Ovary (tissue), 3 donors: ENCODE measurements around the gene ARID1B.

Experiments used
- EP300 ChIP-seq: sonication (generic); formaldehyde crosslinking; IDR thresholded peaks from one replicate; pipeline ENCODE4 v1.6.1; 2017; ENCODE audit warnings: antibody characterized with exemption
- TF ChIP-seq, protein P1 (sequence below), 3 donors: fragments of 450-650 bp in 2 of 3; fragments of 200-600 bp in 1 of 3; IDR thresholded peaks; one replicate each; pipeline versions ENCODE4 v1.5.1 to v1.8.0; 2016 to 2022; ENCODE audit warnings: antibody characterized with exemption in 3 of 3, mild to moderate bottlenecking in 1 of 3
- donor health status: DM: no; HTN: no; CAD: no.

DNA sequence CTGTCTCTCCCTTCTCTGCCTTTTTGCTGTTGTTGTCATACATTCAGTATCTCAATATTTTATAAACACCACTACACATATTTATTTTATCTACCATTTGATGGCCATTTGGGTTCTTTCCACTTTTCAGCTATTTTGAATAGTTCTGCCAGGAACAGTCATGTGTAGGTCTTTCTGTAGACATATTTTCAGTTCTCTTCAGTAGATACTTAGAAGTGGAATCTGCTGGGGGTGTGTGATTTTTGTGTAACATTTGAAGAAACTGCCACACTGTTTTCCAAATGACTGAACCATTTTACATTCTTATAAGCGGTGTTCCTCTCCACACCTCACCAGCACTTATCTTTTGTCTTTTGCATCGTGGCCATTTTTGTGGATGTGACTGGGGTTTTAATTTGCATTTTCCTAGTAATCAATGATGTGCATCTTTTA is 197.7 kb downstream of the ARID1B start:
- TF ChIP-seq, protein P1, sequence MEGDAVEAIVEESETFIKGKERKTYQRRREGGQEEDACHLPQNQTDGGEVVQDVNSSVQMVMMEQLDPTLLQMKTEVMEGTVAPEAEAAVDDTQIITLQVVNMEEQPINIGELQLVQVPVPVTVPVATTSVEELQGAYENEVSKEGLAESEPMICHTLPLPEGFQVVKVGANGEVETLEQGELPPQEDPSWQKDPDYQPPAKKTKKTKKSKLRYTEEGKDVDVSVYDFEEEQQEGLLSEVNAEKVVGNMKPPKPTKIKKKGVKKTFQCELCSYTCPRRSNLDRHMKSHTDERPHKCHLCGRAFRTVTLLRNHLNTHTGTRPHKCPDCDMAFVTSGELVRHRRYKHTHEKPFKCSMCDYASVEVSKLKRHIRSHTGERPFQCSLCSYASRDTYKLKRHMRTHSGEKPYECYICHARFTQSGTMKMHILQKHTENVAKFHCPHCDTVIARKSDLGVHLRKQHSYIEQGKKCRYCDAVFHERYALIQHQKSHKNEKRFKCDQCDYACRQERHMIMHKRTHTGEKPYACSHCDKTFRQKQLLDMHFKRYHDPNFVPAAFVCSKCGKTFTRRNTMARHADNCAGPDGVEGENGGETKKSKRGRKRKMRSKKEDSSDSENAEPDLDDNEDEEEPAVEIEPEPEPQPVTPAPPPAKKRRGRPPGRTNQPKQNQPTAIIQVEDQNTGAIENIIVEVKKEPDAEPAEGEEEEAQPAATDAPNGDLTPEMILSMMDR (IDR thresholded peaks at IDR 0.05): no peak
- no peak for TF ChIP-seq EP300
